GM18951 (cell line): ENCODE measurements around the gene EIPR1.

Experiments
- POLR2A ChIP-seq: IDR thresholded peaks from 4 replicates; pipeline ENCODE4 v1.6.1; 2011; ENCODE audit warnings: mild to moderate bottlenecking; ENCODE audit not compliant: insufficient read length, insufficient read depth; ENCODE audit errors: extremely low read depth
- in situ Hi-C: fragments of 300-500 bp; cut with MboI; formaldehyde crosslinking; loops from one replicate; pipeline ENCODE4 v1.12.0; 2022; ENCODE audit warnings: low sequenced_read_pairs, mixed read lengths, inconsistent platforms; ENCODE audit not compliant: unreplicated experiment

EIPR1 gene

GRCh38 chr2:3309496-3310355 is 67.9 kb downstream of the EIPR1 start:
- no peak for TF ChIP-seq POLR2A
- in situ Hi-C loops: no loop called here

GRCh38 chr2:3307901-3308300 is 69.7 kb downstream of the EIPR1 start:
- in situ Hi-C loops: no loop called here
- no peak for TF ChIP-seq POLR2A

GRCh38 chr2:3307236-3307635 is 70.4 kb downstream of the EIPR1 start:
- in situ Hi-C loops: no loop called here
- no peak for TF ChIP-seq POLR2A

- in situ Hi-C loops: no loop called here
- TF ChIP-seq POLR2A: no peak
Observed at GRCh38 chr2:3305952-3306351, 71.7 kb downstream of the EIPR1 start.

- in situ Hi-C loops: no loop called here
- TF ChIP-seq POLR2A: no peak
Observed at GRCh38 chr2:3305431-3305830, 72.2 kb downstream of the EIPR1 start.

- TF ChIP-seq POLR2A: no peak
- in situ Hi-C loops: no loop called here
Observed at GRCh38 chr2:3303583-3304406, 73.8 kb downstream of the EIPR1 start.

GRCh38 chr2:3302751-3303582 is 74.7 kb downstream of the EIPR1 start:
- in situ Hi-C loops: no loop called here
- no peak for TF ChIP-seq POLR2A

- in situ Hi-C loops: no loop called here
- no peak for TF ChIP-seq POLR2A
Observed at GRCh38 chr2:3302421-3302750, 75.2 kb downstream of the EIPR1 start.

- in situ Hi-C loops: no loop called here
- no peak for TF ChIP-seq POLR2A
Observed at GRCh38 chr2:3301001-3301400, 76.6 kb downstream of the EIPR1 start.

- TF ChIP-seq POLR2A: no peak
- in situ Hi-C loops: no loop called here
Observed at GRCh38 chr2:3300224-3300995, 77.2 kb downstream of the EIPR1 start.

GRCh38 chr2:3299703-3300102 is 77.9 kb downstream of the EIPR1 start:
- in situ Hi-C loops: no loop called here
- TF ChIP-seq POLR2A: no peak

GRCh38 chr2:3299130-3299529 is 78.5 kb downstream of the EIPR1 start:
- in situ Hi-C loops: no loop called here

More at GRCh38 chr2:3299130-3299529, 78.5 kb downstream of the EIPR1 start:
- no peak for TF ChIP-seq POLR2A
